ENCODE data around the gene ETFB.

Gene ETFB

GRCh38 chr19:51372021-51372648 lies 5.9 kb upstream of the ETFB start:
- Histone ChIP-seq H3K4me1 (ENCODE audit: control insufficient read depth in 1 of 2, insufficient read depth in 2 of 2, low read length in 2 of 2) (peaks cover 0 to 8% of the 10 kb centered on the region in 2 donors), H3K9me3 (ENCODE audit: control insufficient read depth in 1 of 2, low read length in 2 of 2) (no peaks in the 10 kb centered on the region), H3K27me3 (ENCODE audit: low read depth, low read length) (no peaks in the 10 kb centered on the region), H3K27ac (ENCODE audit: low read length) (no peak overlapping the region), H3K4me3 (ENCODE audit: low read depth in 1 of 2, low read length in 2 of 2) (no peak overlapping the region), H3K36me3 (ENCODE audit: control insufficient read depth in 1 of 2, insufficient read depth in 2 of 2, low read length in 2 of 2) (no peaks in the 10 kb centered on the region)

GRCh38 chr19:51371186-51371690 lies 5.0 kb upstream of the ETFB start:
- Histone ChIP-seq H3K4me3 (ENCODE audit: low read depth in 1 of 2, low read length in 2 of 2) (no peak overlapping the region), H3K9me3 (ENCODE audit: control insufficient read depth in 1 of 2, low read length in 2 of 2) (no peaks in the 10 kb centered on the region), H3K27me3 (ENCODE audit: low read depth, low read length) (no peaks in the 10 kb centered on the region), H3K4me1 (ENCODE audit: control insufficient read depth in 1 of 2, insufficient read depth in 2 of 2, low read length in 2 of 2) (peaks cover 0 to 8% of the 10 kb centered on the region in 2 donors), H3K36me3 (ENCODE audit: control insufficient read depth in 1 of 2, insufficient read depth in 2 of 2, low read length in 2 of 2) (no peaks in the 10 kb centered on the region), H3K27ac (ENCODE audit: low read length) (no peak overlapping the region)

GRCh38 chr19:51370230-51370629 lies 4.0 kb upstream of the ETFB start:
- no peaks in the 10 kb centered on the region for H3K36me3 ChIP-seq (ENCODE audit: control insufficient read depth in 1 of 2, insufficient read depth in 2 of 2, low read length in 2 of 2)
- H3K4me1 ChIP-seq (ENCODE audit: control insufficient read depth in 1 of 2, insufficient read depth in 2 of 2, low read length in 2 of 2), result peaks cover 0 to 8% of the 10 kb centered on the region in 2 donors
- H3K9me3 ChIP-seq (ENCODE audit: control insufficient read depth in 1 of 2, low read length in 2 of 2), result no peaks in the 10 kb centered on the region
- H3K4me3 ChIP-seq (ENCODE audit: low read depth in 1 of 2, low read length in 2 of 2), result no peak overlapping the region
- H3K27ac ChIP-seq (ENCODE audit: low read length), result no peak overlapping the region
- H3K27me3 ChIP-seq (ENCODE audit: low read depth, low read length), result no peaks in the 10 kb centered on the region

- Histone ChIP-seq H3K4me1 (ENCODE audit: control insufficient read depth in 1 of 2, insufficient read depth in 2 of 2, low read length in 2 of 2) (peaks cover 0 to 20% of the 10 kb centered on the region in 2 donors), H3K27me3 (ENCODE audit: low read depth, low read length) (no peaks in the 10 kb centered on the region), H3K36me3 (ENCODE audit: control insufficient read depth in 1 of 2, insufficient read depth in 2 of 2, low read length in 2 of 2) (no peaks in the 10 kb centered on the region), H3K4me3 (ENCODE audit: low read depth in 1 of 2, low read length in 2 of 2) (peak within 1 kb of the TSS; percentile 52 to 89), H3K27ac (ENCODE audit: low read length) (peak within 1 kb of the TSS; percentile 31), H3K9me3 (ENCODE audit: control insufficient read depth in 1 of 2, low read length in 2 of 2) (no peaks in the 10 kb centered on the region)
Observed at GRCh38 chr19:51368366-51369282, 2.4 kb upstream of the ETFB start, which contains the start of gene CLDND2. CLDND2 (minus strand) TSS chr19:51369003; CDS start chr19:51368577, 426 bp downstream.

- Histone ChIP-seq H3K36me3 (ENCODE audit: control insufficient read depth in 1 of 2, insufficient read depth in 2 of 2, low read length in 2 of 2) (no peaks in the 10 kb centered on the region), H3K9me3 (ENCODE audit: control insufficient read depth in 1 of 2, low read length in 2 of 2) (no peaks in the 10 kb centered on the region), H3K4me1 (ENCODE audit: control insufficient read depth in 1 of 2, insufficient read depth in 2 of 2, low read length in 2 of 2) (peaks cover 0 to 24% of the 10 kb centered on the region in 2 donors), H3K4me3 (ENCODE audit: low read depth in 1 of 2, low read length in 2 of 2) (peak overlapping the region; percentile 86 to 89), H3K27ac (ENCODE audit: low read length) (peak overlapping the region; percentile 96), H3K27me3 (ENCODE audit: low read depth, low read length) (no peaks in the 10 kb centered on the region)
Observed at GRCh38 chr19:51367565-51368365, 1.6 kb upstream of the ETFB start.

- Histone ChIP-seq H3K4me1 (ENCODE audit: control insufficient read depth in 1 of 2, insufficient read depth in 2 of 2, low read length in 2 of 2) (peaks cover 0 to 29% of the 10 kb centered on the region in 2 donors), H3K27ac (ENCODE audit: low read length) (peak overlapping the region; percentile 96), H3K9me3 (ENCODE audit: control insufficient read depth in 1 of 2, low read length in 2 of 2) (no peaks in the 10 kb centered on the region), H3K36me3 (ENCODE audit: control insufficient read depth in 1 of 2, insufficient read depth in 2 of 2, low read length in 2 of 2) (no peaks in the 10 kb centered on the region), H3K27me3 (ENCODE audit: low read depth, low read length) (no peaks in the 10 kb centered on the region), H3K4me3 (ENCODE audit: low read depth in 1 of 2, low read length in 2 of 2) (peak overlapping the region; percentile 86 to 89)
Observed at GRCh38 chr19:51367255-51367564, 1.0 kb upstream of the ETFB start.

GRCh38 chr19:51366389-51367254 lies 434 bp upstream of the ETFB start:
- Histone ChIP-seq H3K4me3 (ENCODE audit: low read depth in 1 of 2, low read length in 2 of 2) (peak overlapping the region; percentile 86 to 89), H3K36me3 (ENCODE audit: control insufficient read depth in 1 of 2, insufficient read depth in 2 of 2, low read length in 2 of 2) (no peaks in the 10 kb centered on the region), H3K27me3 (ENCODE audit: low read depth, low read length) (no peaks in the 10 kb centered on the region), H3K27ac (ENCODE audit: low read length) (peak overlapping the region; percentile 96), H3K4me1 (ENCODE audit: control insufficient read depth in 1 of 2, insufficient read depth in 2 of 2, low read length in 2 of 2) (peaks cover 0 to 31% of the 10 kb centered on the region in 2 donors), H3K9me3 (ENCODE audit: control insufficient read depth in 1 of 2, low read length in 2 of 2) (no peaks in the 10 kb centered on the region)

- Histone ChIP-seq H3K27me3 (ENCODE audit: low read depth, low read length) (no peaks in the 10 kb centered on the region), H3K27ac (ENCODE audit: low read length) (peak overlapping the region; percentile 96), H3K4me3 (ENCODE audit: low read depth in 1 of 2, low read length in 2 of 2) (peak overlapping the region; percentile 89 to 99), H3K4me1 (ENCODE audit: control insufficient read depth in 1 of 2, insufficient read depth in 2 of 2, low read length in 2 of 2) (peaks cover 0 to 31% of the 10 kb centered on the region in 2 donors), H3K36me3 (ENCODE audit: control insufficient read depth in 1 of 2, insufficient read depth in 2 of 2, low read length in 2 of 2) (no peaks in the 10 kb centered on the region), H3K9me3 (ENCODE audit: control insufficient read depth in 1 of 2, low read length in 2 of 2) (no peaks in the 10 kb centered on the region)
Observed at GRCh38 chr19:51365211-51365964, 800 bp downstream of the ETFB start.

GRCh38 chr19:51364200-51365106 lies 1.7 kb downstream of the ETFB start:
- Histone ChIP-seq H3K27ac (ENCODE audit: low read length) (peak overlapping the region; percentile 20), H3K27me3 (ENCODE audit: low read depth, low read length) (no peaks in the 10 kb centered on the region), H3K4me3 (ENCODE audit: low read depth in 1 of 2, low read length in 2 of 2) (no peak overlapping the region), H3K4me1 (ENCODE audit: control insufficient read depth in 1 of 2, insufficient read depth in 2 of 2, low read length in 2 of 2) (peaks cover 0 to 31% of the 10 kb centered on the region in 2 donors), H3K36me3 (ENCODE audit: control insufficient read depth in 1 of 2, insufficient read depth in 2 of 2, low read length in 2 of 2) (no peaks in the 10 kb centered on the region), H3K9me3 (ENCODE audit: control insufficient read depth in 1 of 2, low read length in 2 of 2) (no peaks in the 10 kb centered on the region)

Data from muscle layer of duodenum (tissue), 2 donors.